C4-2B (cell line): ENCODE results near the gene SENP7.
"Not testable (repeated sequence)": the region's sequence is repeated elsewhere in the genome, so short reads cannot be mapped to it uniquely, and the experiment has no call there.

Experiments
- H3K27ac ChIP-seq: fragments of 450-650 bp; 2 replicates; pipeline ENCODE4 v1.5.1; 2017
- CTCF ChIP-seq: fragments of 450-650 bp; conservative IDR thresholded peaks from 2 replicates; pipeline ENCODE4 v1.5.1; 2017; ENCODE audit warnings: mild to moderate bottlenecking
- ZFX ChIP-seq: fragments of 450-650 bp; IDR thresholded peaks from 2 replicates; pipeline ENCODE4 v1.6.1; 2017

SENP7 gene

DNA sequence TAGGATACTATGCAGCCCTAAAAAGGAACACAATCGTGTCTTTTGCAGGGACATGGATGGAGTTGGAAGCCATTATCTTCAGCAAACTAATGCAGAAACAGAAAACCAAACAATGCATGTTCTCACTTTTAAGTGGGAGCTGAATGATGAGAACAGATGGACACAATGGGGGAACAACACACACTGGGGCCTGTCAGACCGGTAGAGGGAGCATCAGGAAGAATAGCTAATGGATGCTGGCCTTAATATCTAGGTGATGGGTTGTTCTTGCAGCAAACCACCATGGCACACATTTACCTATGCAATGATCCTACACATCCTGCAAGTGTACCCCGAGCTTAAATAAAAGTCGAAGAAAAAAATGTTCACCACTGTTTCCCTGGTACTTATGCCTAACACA lies 17.5 kb downstream of the SENP7 start:
- H3K27ac ChIP-seq, result no peak overlapping the region
- no peak for TF ChIP-seq ZFX
- TF ChIP-seq CTCF, result peak; percentile 29

- TF ChIP-seq ZFX (no peak), CTCF (no peak)
- H3K27ac ChIP-seq, result no peak overlapping the region; the same call in 1 of the 2 replicates
These were observed 28.0 kb downstream of the SENP7 start for GRCh38 chr3:101484805-101485620.

DNA sequence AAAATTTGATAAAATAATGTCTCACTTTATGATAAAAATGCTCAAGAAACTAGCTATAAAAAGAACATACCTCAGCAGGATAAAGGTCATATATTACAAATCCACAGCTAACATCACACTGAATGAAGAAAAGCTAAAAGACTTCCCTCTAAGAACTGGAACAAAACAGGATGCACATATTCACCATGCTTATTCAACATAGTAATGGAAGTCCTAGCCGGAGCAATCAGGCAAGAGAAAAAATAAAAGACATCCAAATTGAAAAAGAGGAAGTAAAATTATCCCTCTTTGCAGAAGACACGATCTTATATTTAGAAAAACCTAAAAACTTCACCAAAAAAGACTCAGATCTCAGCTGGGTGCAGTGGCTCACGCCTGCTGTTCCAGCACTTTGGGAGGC lies 34.0 kb downstream of the SENP7 start:
- no peak overlapping the region for H3K27ac ChIP-seq
- TF ChIP-seq CTCF, result no peak
- no peak for TF ChIP-seq ZFX

GRCh38 chr3:101474841-101475552 lies 38.0 kb downstream of the SENP7 start:
- H3K27ac ChIP-seq, result not testable (repeated sequence)

DNA sequence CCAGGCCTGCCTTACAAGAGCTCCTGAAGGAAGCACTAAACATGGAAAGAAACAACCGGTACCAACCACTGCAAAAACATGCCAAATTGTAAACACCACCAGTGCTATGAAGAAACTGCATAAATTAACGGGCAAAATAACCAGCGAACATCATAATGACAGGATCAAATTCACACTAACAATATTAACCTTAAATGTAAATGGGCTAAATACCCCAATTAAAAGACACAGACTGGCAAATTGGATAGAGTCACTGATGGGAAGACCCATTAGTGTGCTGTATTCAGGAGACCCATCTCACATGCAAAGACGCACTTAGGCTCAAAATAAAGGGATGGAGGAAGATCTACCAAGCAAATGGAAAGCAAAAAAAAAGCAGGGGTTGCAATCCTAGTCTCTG lies 44.3 kb downstream of the SENP7 start:
- not testable (repeated sequence) for H3K27ac ChIP-seq

DNA sequence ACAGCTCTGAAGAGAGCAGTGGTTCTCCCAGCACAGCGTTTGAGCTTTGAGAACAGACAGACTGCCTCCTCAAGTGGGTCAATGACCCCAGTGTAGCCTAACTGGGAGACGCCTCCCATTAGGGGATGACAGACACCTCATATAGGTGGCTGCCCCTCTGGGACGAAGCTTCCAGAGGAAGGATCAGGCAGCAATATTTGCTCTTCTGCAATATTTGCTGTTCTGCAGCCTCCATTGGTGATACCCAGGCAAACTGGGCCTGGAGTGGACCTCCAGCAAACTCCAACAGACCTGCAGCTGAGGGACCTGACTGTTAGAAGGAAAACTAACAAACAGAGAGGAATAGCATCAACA lies 45.7 kb downstream of the SENP7 start:
- not testable (repeated sequence) for H3K27ac ChIP-seq

DNA sequence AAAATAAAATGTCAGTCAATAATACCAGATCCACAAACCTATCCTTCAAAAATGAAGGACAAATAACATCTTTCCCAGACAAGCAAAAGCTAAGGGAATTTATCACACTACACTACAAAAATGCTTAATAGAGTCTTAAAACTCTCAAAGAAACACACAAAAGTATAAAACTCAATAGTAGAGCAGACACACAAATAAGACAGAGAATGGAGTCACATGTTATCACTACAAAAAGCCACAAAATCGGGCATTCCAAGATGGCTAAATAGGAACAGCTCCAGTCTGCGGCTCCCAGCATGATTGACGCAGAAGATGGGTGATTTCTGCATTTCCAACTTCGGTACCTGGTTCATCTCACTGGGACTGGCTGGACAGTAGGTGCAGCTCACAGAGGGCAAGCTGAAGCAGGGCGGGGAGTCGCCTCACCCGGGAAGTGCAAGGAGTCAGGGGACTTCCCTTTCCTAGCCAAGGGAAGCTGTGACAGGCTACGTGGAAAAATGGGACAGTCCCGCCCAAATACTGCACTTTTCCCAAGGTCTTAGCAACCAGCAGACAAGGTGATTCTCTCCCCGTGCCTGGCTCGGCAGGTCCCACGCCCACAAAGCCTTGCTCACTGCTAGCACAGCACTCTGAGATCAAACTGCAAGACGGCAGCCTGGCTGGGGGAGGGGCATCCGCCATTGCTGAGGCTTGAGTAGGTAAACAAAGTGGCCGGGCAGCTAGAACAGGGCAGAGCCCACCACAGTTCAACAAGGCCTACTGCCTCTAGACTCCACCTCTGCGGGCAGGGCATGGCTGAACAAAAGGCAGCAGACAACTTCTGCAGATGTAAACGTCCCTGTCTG lies 46.3 kb downstream of the SENP7 start:
- H3K27ac ChIP-seq, result no peak overlapping the region
- TF ChIP-seq CTCF (no peak), ZFX (no peak)

DNA sequence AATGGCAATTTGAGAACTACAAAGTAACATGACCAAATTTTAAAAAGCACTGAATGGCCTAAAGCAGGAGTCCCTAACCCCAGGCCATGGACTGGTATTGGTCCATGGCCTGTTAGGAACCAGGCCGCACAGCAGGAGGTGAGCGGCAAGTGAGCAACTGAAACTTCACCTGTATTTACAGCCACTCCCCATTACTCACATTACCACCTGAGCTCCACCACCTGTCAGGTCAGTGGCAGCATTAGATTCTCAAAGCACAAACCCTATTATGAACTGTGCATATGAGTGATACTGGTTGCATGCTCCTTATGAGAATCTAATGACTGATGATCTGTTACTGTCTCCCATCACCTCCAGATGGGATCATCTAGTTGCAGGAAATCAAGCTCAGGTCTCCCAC lies 48.8 kb downstream of the SENP7 start:
- no peak for TF ChIP-seq CTCF
- no peak for TF ChIP-seq ZFX
- no peak overlapping the region for H3K27ac ChIP-seq
